Keratinocyte (primary cell): ENCODE results near the gene DGKI. TPM values are rescaled to one million over a fixed set of nuclear protein-coding genes. Genes with fewer than 3 reads are reported as not detected.

Experiments used
- DNase-seq: peaks from one replicate; pipeline ENCODE4 v3.0.0-alpha.2; 2011; ENCODE audit warnings: low read depth, missing footprints, low spot score
- FAIRE-seq: peaks from 2 replicates; lab custom pipeline; 2011; peaks lifted over from hg19 to GRCh38; lab: Jason Lieb, UNC
- H2AFZ ChIP-seq: 2 replicates; pipeline ENCODE4 v1.6.0; 2012; ENCODE audit warnings: low read length, control low read depth, inconsistent platforms; ENCODE audit not compliant: control insufficient read depth
- H3K27ac ChIP-seq: 2 replicates; pipeline ENCODE4 v1.5.1; 2011; ENCODE audit warnings: low read length; ENCODE audit not compliant: control insufficient read depth, insufficient read depth
- H3K27me3 ChIP-seq: 3 replicates; pipeline ENCODE4 v1.6.0; 2011; ENCODE audit warnings: low read length; ENCODE audit not compliant: control insufficient read depth, insufficient read depth; ENCODE audit errors: extremely low read depth
- H3K36me3 ChIP-seq, 2 experiments: 2 replicates in 1 of 2; 3 replicates in 1 of 2; pipeline ENCODE4 v1.5.1; 2011; ENCODE audit warnings: low read length in 2 of 2, mild to moderate bottlenecking in 1 of 2; ENCODE audit not compliant: control insufficient read depth in 2 of 2, insufficient read depth in 2 of 2; ENCODE audit errors: extremely low read depth in 1 of 2
- H3K4me1 ChIP-seq: 3 replicates; pipeline ENCODE4 v1.5.1; 2011; ENCODE audit warnings: low read length; ENCODE audit not compliant: control insufficient read depth, insufficient read depth; ENCODE audit errors: extremely low read depth
- H3K4me2 ChIP-seq: 3 replicates; pipeline ENCODE4 v1.6.0; 2011; ENCODE audit warnings: low read depth, low read length; ENCODE audit not compliant: control insufficient read depth, insufficient read depth; ENCODE audit errors: extremely low read depth
- H3K4me3 ChIP-seq, 3 experiments: fragments of 200-600 bp in 1 of 3; sonication (generic) in 1 of 3; 2 replicates in 2 of 3; 3 replicates in 1 of 3; pipeline ENCODE4 v1.5.1; 2011 to 2016; ENCODE audit warnings: low read length in 3 of 3, mild to moderate bottlenecking in 3 of 3, control low read depth in 2 of 3, inconsistent platforms in 1 of 3, low read depth in 1 of 3, mixed read lengths in 1 of 3, mixed run types in 1 of 3, moderate library complexity in 1 of 3; ENCODE audit not compliant: control insufficient read depth in 2 of 3, insufficient read depth in 2 of 3; ENCODE audit errors: extremely low read depth in 1 of 3
- H3K79me2 ChIP-seq: 2 replicates; pipeline ENCODE4 v1.6.0; 2012; ENCODE audit warnings: low read length; ENCODE audit not compliant: control insufficient read depth, insufficient read depth
- H3K9ac ChIP-seq: 3 replicates; pipeline ENCODE4 v1.6.0; 2011; ENCODE audit warnings: low read length; ENCODE audit not compliant: control insufficient read depth, insufficient read depth; ENCODE audit errors: extremely low read depth
- H3K9me1 ChIP-seq: 3 replicates; pipeline ENCODE4 v1.6.0; 2011; ENCODE audit warnings: low read length; ENCODE audit not compliant: control insufficient read depth, insufficient read depth; ENCODE audit errors: extremely low read depth
- H3K9me3 ChIP-seq: 2 replicates; pipeline ENCODE4 v1.5.1; 2012; ENCODE audit warnings: low read depth, low read length; ENCODE audit not compliant: control insufficient read depth
- H4K20me1 ChIP-seq: 3 replicates; pipeline ENCODE4 v1.6.0; 2011; ENCODE audit warnings: low read length; ENCODE audit not compliant: control insufficient read depth, insufficient read depth; ENCODE audit errors: extremely low read depth
- EZH2 ChIP-seq: IDR thresholded peaks from one replicate; pipeline ENCODE4 v1.6.1; 2012; ENCODE audit warnings: inconsistent platforms, mild to moderate bottlenecking, low read length, moderate library complexity
- dilution Hi-C: fragments of 300-500 bp; cut with MboI; formaldehyde crosslinking; loops from one replicate; pipeline ENCODE4 v1.7.0; 2020; ENCODE audit warnings: low sequenced_read_pairs; ENCODE audit not compliant: extremely low pct_ligation_motif_present
- polyA plus RNA-seq, 5 experiments: library from polyadenylated mRNA; depleted of rRNA in 3 of 5; stranded (reverse) in 3 of 5; stranded (forward) in 1 of 5; unstranded in 1 of 5; fragments of >200 nt; gene quantifications; 1 replicate in 1 of 5; 2 replicates in 3 of 5; 3 replicates in 1 of 5; pipeline versions ENCODE4 v1.2.1 to v1.2.3, GENCODE V29; 2011 to 2012; ENCODE audit warnings: missing spikeins in 2 of 5, low read depth in 1 of 5, low replicate concordance in 1 of 5
- TF ChIP-seq, protein P1 (sequence below), 3 experiments: IDR thresholded peaks in 1 of 3; conservative IDR thresholded peaks in 1 of 3; optimal IDR thresholded peaks in 1 of 3; 2 replicates in 2 of 3; 3 replicates in 1 of 3; pipeline versions ENCODE3 to v1.5.1; 2011; ENCODE audit warnings: low read length in 3 of 3, mild to moderate bottlenecking in 3 of 3, moderate library complexity in 2 of 3, control low read depth in 1 of 3, inconsistent platforms in 1 of 3; ENCODE audit not compliant: insufficient read depth in 2 of 3; ENCODE audit errors: extremely low read depth in 1 of 3

DGKI gene
- polyA plus RNA-seq, 1 donor (not counting 4 experiments of a cell fraction or from before 2014, with no cell fraction given), result 0.14 TPM

- no peak overlapping the region for H3K9ac ChIP-seq
- H3K9me1 ChIP-seq, result no peaks in the 10 kb centered on the region
- no peak for DNase-seq
- TF ChIP-seq EZH2, result no peak
- no peak overlapping the region for H2AFZ ChIP-seq
- H3K9me3 ChIP-seq, result no peaks in the 10 kb centered on the region
- no peaks in the 10 kb centered on the region for H3K27me3 ChIP-seq
- H3K36me3 ChIP-seq, result no peaks in the 10 kb centered on the region
- dilution Hi-C loops, result no loop called here
- FAIRE-seq, result no peak
- no peaks in the 10 kb centered on the region for H3K4me1 ChIP-seq
- no peaks in the 10 kb centered on the region for H3K79me2 ChIP-seq
- no peaks in the 10 kb centered on the region for H4K20me1 ChIP-seq
- H3K4me3 ChIP-seq, result no peak overlapping the region
- no peak overlapping the region for H3K27ac ChIP-seq
- no peak overlapping the region for H3K4me2 ChIP-seq
Measured at GRCh38 chr7:137717811-137718271, 128.9 kb downstream of the DGKI start.

DNA sequence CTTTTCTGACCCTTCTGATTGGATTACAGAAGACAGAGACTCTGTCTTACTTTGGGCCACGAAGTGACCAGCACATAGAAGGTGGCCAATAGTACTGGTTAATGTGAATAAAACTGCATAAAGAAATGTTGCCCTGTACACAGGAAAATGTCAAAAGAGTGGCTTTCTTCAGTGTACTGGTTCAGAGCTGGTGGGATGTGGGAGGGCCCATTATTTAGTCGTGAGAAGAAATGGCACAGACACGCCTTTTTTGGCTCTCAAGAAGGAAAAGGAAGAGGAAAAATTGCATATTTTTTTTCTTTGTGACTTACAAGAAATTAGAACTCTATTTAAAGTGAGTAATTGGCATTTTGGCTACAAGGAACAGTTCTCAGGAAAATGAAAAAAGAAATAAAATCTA, 129.7 kb downstream of the DGKI start:
- no peaks in the 10 kb centered on the region for H4K20me1 ChIP-seq
- H3K9me3 ChIP-seq, result no peaks in the 10 kb centered on the region
- no peak overlapping the region for H3K27ac ChIP-seq
- no peak overlapping the region for H3K4me2 ChIP-seq
- no peak overlapping the region for H3K9ac ChIP-seq
- H3K4me3 ChIP-seq, result no peak overlapping the region
- no peak for FAIRE-seq
- TF ChIP-seq EZH2, result no peak
- TF ChIP-seq, protein P1, sequence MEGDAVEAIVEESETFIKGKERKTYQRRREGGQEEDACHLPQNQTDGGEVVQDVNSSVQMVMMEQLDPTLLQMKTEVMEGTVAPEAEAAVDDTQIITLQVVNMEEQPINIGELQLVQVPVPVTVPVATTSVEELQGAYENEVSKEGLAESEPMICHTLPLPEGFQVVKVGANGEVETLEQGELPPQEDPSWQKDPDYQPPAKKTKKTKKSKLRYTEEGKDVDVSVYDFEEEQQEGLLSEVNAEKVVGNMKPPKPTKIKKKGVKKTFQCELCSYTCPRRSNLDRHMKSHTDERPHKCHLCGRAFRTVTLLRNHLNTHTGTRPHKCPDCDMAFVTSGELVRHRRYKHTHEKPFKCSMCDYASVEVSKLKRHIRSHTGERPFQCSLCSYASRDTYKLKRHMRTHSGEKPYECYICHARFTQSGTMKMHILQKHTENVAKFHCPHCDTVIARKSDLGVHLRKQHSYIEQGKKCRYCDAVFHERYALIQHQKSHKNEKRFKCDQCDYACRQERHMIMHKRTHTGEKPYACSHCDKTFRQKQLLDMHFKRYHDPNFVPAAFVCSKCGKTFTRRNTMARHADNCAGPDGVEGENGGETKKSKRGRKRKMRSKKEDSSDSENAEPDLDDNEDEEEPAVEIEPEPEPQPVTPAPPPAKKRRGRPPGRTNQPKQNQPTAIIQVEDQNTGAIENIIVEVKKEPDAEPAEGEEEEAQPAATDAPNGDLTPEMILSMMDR (optimal IDR thresholded peaks at IDR 0.05 in 1 of 3, IDR thresholded peaks at IDR 0.05 in 1 of 3, conservative IDR thresholded peaks at IDR 0.05 in 1 of 3; ENCODE audit: extremely low read depth in 1 of 3, insufficient read depth in 2 of 3, low read length in 3 of 3), result no peak
- H3K36me3 ChIP-seq, result no peaks in the 10 kb centered on the region
- no peak for DNase-seq
- H2AFZ ChIP-seq, result no peak overlapping the region
- H3K9me1 ChIP-seq, result no peaks in the 10 kb centered on the region
- no peaks in the 10 kb centered on the region for H3K4me1 ChIP-seq
- no peaks in the 10 kb centered on the region for H3K79me2 ChIP-seq
- no peaks in the 10 kb centered on the region for H3K27me3 ChIP-seq
- dilution Hi-C loops, result no loop called here

GRCh38 chr7:137716061-137716460, 130.7 kb downstream of the DGKI start:
- H3K27me3 ChIP-seq, result no peaks in the 10 kb centered on the region
- FAIRE-seq (no peak), DNase-seq (no peak)
- no peaks in the 10 kb centered on the region for H3K9me3 ChIP-seq
- H3K4me1 ChIP-seq, result no peaks in the 10 kb centered on the region
- no peak overlapping the region for H3K4me3 ChIP-seq
- dilution Hi-C loops, result no loop called here
- no peak overlapping the region for H2AFZ ChIP-seq
- no peaks in the 10 kb centered on the region for H3K79me2 ChIP-seq
- no peak for TF ChIP-seq EZH2
- TF ChIP-seq, protein P1 (optimal IDR thresholded peaks at IDR 0.05 in 1 of 3, IDR thresholded peaks at IDR 0.05 in 1 of 3, conservative IDR thresholded peaks at IDR 0.05 in 1 of 3; ENCODE audit: extremely low read depth in 1 of 3, insufficient read depth in 2 of 3, low read length in 3 of 3), result no peak
- no peaks in the 10 kb centered on the region for H3K36me3 ChIP-seq
- no peak overlapping the region for H3K9ac ChIP-seq
- no peaks in the 10 kb centered on the region for H4K20me1 ChIP-seq
- no peaks in the 10 kb centered on the region for H3K9me1 ChIP-seq
- H3K4me2 ChIP-seq, result no peak overlapping the region
- H3K27ac ChIP-seq, result no peak overlapping the region
